Keratinocyte (primary cell): ENCODE data around the gene TET2.

Experiments
- CTCF ChIP-seq, 3 experiments: IDR thresholded peaks in 1 of 3; conservative IDR thresholded peaks in 1 of 3; optimal IDR thresholded peaks in 1 of 3; 2 replicates in 2 of 3; 3 replicates in 1 of 3; pipeline versions ENCODE3 to v1.5.1; 2011; ENCODE audit warnings: low read length in 3 of 3, mild to moderate bottlenecking in 3 of 3, moderate library complexity in 2 of 3, control low read depth in 1 of 3, inconsistent platforms in 1 of 3; ENCODE audit not compliant: insufficient read depth in 2 of 3; ENCODE audit errors: extremely low read depth in 1 of 3
- EZH2 ChIP-seq: IDR thresholded peaks from one replicate; pipeline ENCODE4 v1.6.1; 2012; ENCODE audit warnings: inconsistent platforms, mild to moderate bottlenecking, low read length, moderate library complexity

DNA sequence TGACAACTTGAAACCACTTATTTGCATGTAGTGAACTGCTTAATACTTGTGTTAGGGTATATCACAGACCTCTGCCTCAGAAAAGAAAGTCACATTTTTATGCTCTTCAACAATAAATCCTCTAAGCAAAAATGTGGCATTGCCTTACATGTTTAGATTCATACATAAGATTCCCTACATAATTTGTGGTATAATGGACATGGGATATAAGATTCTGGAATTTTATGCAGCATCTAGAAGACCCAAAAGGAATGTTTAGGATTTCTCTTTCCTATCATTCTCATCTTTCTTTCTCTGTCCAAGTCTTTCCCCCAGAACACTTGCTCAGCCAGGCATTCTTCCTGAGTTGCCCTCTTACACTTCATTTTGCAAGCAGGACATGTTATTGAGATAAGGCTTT is 37.7 kb upstream of the TET2 start:
- TF ChIP-seq CTCF (optimal IDR thresholded peaks at IDR 0.05 in 1 of 3, IDR thresholded peaks at IDR 0.05 in 1 of 3, conservative IDR thresholded peaks at IDR 0.05 in 1 of 3; ENCODE audit: extremely low read depth in 1 of 3, insufficient read depth in 2 of 3, low read length in 3 of 3) (no peak), EZH2 (no peak)
